D721Med (cell line): ENCODE data around the gene CGN.

Source experiments
- DNase-seq: peaks from one replicate; pipeline ENCODE4 v3.0.0; 2011; ENCODE audit warnings: low spot score; ENCODE audit not compliant: insufficient read length
- FAIRE-seq: peaks from 2 replicates; lab custom pipeline; 2011; peaks lifted over from hg19 to GRCh38; lab: Jason Lieb, UNC
- CTCF ChIP-seq: IDR thresholded peaks from 2 replicates; pipeline ENCODE4 v1.5.1; 2012; ENCODE audit warnings: mild to moderate bottlenecking, control low read depth; ENCODE audit not compliant: insufficient read depth; ENCODE audit errors: missing control alignments

CGN gene

GRCh38 chr1:151563376-151563775, 52.2 kb downstream of the CGN start:
- TF ChIP-seq CTCF = no peak
- DNase-seq = no peak
- no peak for FAIRE-seq

- no peak for TF ChIP-seq CTCF
- FAIRE-seq = no peak
- DNase-seq = no peak
These were observed 54.5 kb downstream of the CGN start for GRCh38 chr1:151565502-151566189.

GRCh38 chr1:151568626-151569088, 57.5 kb downstream of the CGN start:
- TF ChIP-seq CTCF = no peak
- DNase-seq (no peak), FAIRE-seq (no peak)

GRCh38 chr1:151570819-151571218, 59.6 kb downstream of the CGN start:
- no peak for FAIRE-seq
- no peak for DNase-seq
- TF ChIP-seq CTCF = no peak

GRCh38 chr1:151574575-151575529, 63.7 kb downstream of the CGN start:
- DNase-seq (no peak), FAIRE-seq (no peak)
- TF ChIP-seq CTCF = no peak

GRCh38 chr1:151577173-151577572, 66.0 kb downstream of the CGN start:
- no peak for DNase-seq
- no peak for FAIRE-seq
- TF ChIP-seq CTCF = no peak
